Right atrium auricular region (tissue), 2 donors: ENCODE data around the gene ARFIP1. TPM values are rescaled to one million over a fixed set of nuclear protein-coding genes. Genes with fewer than 3 reads are reported as not detected.
"Not testable (repeated sequence)": the region's sequence is repeated elsewhere in the genome, so short reads cannot be mapped to it uniquely, and the experiment has no call there.

Experiments
- DNase-seq: peaks from one replicate; pipeline ENCODE4 v3.0.0-alpha.2; 2019; ENCODE audit warnings: low spot score
- H3K27ac ChIP-seq, 2 donors: fragments of 200-600 bp; sonication (generic); 1 replicate in 1 of 2; 2 replicates in 1 of 2; pipeline ENCODE4 v1.5.1; 2016 to 2019
- H3K27me3 ChIP-seq, 2 donors: fragments of 200-600 bp; sonication (generic); one replicate each; pipeline versions ENCODE4 v1.5.1 to v1.6.0; 2017 to 2019
- H3K36me3 ChIP-seq: fragments of 200-600 bp; sonication (generic); one replicate; pipeline ENCODE4 v1.5.1; 2016
- H3K4me1 ChIP-seq, 2 donors: fragments of 200-600 bp; sonication (generic); one replicate each; pipeline versions ENCODE4 v1.5.1 to v1.6.0; 2017 to 2019
- H3K4me3 ChIP-seq, 2 donors: fragments of 200-600 bp; sonication (generic); 1 replicate in 1 of 2; 2 replicates in 1 of 2; pipeline ENCODE4 v1.5.1; 2017 to 2019; ENCODE audit warnings: mild to moderate bottlenecking in 1 of 2, moderate library complexity in 1 of 2
- H3K9me3 ChIP-seq, 2 donors: fragments of 200-600 bp; sonication (generic); one replicate each; pipeline ENCODE4 v1.5.1; 2019
- total RNA-seq, 2 donors: library from RNA; depleted of rRNA; stranded (reverse); fragments of >200 nt; gene quantifications; one replicate each; pipeline ENCODE4 v1.1.0, GENCODE V29; 2016
- TF ChIP-seq, protein P1 (sequence below), 2 donors: fragments of 200-600 bp; sonication (generic); IDR thresholded peaks; one replicate each; pipeline ENCODE4 v1.5.1; 2019; ENCODE audit warnings: antibody characterized with exemption in 2 of 2

The ARFIP1 gene
- total RNA-seq, 2 donors from 2014 or later = 10.9 to 12.4 TPM

GRCh38 chr4:152887981-152888380, 108.2 kb downstream of the ARFIP1 start:
- Histone ChIP-seq H3K4me1 (no peaks in the 10 kb centered on the region), H3K9me3 (no peaks in the 10 kb centered on the region), H3K36me3 (peaks cover 4% of the 10 kb centered on the region), H3K4me3 (no peak overlapping the region), H3K27ac (no peak overlapping the region), H3K27me3 (no peaks in the 10 kb centered on the region)
- no peak for DNase-seq
- TF ChIP-seq, protein P1, sequence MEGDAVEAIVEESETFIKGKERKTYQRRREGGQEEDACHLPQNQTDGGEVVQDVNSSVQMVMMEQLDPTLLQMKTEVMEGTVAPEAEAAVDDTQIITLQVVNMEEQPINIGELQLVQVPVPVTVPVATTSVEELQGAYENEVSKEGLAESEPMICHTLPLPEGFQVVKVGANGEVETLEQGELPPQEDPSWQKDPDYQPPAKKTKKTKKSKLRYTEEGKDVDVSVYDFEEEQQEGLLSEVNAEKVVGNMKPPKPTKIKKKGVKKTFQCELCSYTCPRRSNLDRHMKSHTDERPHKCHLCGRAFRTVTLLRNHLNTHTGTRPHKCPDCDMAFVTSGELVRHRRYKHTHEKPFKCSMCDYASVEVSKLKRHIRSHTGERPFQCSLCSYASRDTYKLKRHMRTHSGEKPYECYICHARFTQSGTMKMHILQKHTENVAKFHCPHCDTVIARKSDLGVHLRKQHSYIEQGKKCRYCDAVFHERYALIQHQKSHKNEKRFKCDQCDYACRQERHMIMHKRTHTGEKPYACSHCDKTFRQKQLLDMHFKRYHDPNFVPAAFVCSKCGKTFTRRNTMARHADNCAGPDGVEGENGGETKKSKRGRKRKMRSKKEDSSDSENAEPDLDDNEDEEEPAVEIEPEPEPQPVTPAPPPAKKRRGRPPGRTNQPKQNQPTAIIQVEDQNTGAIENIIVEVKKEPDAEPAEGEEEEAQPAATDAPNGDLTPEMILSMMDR (IDR thresholded peaks at IDR 0.05) = no peak

DNA sequence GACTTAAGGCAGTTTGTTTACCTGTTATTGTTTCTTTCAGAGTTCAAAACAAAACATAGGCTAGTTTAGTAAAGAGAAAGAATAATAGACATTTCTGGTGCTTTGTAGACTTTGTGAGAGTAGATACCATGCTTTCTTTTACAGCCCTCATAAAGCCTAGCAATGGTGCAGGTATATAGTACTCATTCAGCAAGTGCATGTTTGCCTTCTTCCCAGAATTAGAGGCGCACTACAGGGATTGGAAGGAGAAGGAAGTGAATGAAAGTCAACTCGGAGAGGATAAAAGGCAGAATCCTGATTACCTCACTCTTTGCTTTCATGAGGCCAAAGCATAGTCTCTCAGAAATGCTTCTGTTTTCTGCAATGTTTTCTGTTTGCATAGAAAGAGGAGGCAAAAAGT, 113.2 kb downstream of the ARFIP1 start:
- Histone ChIP-seq H3K36me3 (no peaks in the 10 kb centered on the region), H3K4me3 (no peak overlapping the region), H3K9me3 (no peaks in the 10 kb centered on the region), H3K4me1 (no peaks in the 10 kb centered on the region), H3K27me3 (no peaks in the 10 kb centered on the region), H3K27ac (no peak overlapping the region)
- TF ChIP-seq, protein P1 (IDR thresholded peaks at IDR 0.05) = no peak
- no peak for DNase-seq

GRCh38 chr4:152894673-152895072, 114.9 kb downstream of the ARFIP1 start:
- Histone ChIP-seq H3K9me3 (no peaks in the 10 kb centered on the region), H3K27me3 (no peaks in the 10 kb centered on the region), H3K36me3 (no peaks in the 10 kb centered on the region)

GRCh38 chr4:152896811-152897210, 117.1 kb downstream of the ARFIP1 start:
- Histone ChIP-seq H3K4me3 (no peak overlapping the region), H3K27ac (no peak overlapping the region), H3K36me3 (no peaks in the 10 kb centered on the region), H3K4me1 (no peaks in the 10 kb centered on the region), H3K27me3 (no peaks in the 10 kb centered on the region), H3K9me3 (no peaks in the 10 kb centered on the region)
- DNase-seq = no peak
- TF ChIP-seq, protein P1 (IDR thresholded peaks at IDR 0.05) = no peak

More at GRCh38 chr4:152894673-152895072, 114.9 kb downstream of the ARFIP1 start:
- no peaks in the 10 kb centered on the region for H3K4me1 ChIP-seq
- DNase-seq = no peak
- no peak overlapping the region for H3K27ac ChIP-seq
- TF ChIP-seq, protein P1 (IDR thresholded peaks at IDR 0.05) = no peak
- no peak overlapping the region for H3K4me3 ChIP-seq

GRCh38 chr4:152898133-152898532, 118.4 kb downstream of the ARFIP1 start:
- H3K27me3 ChIP-seq, H3K36me3 ChIP-seq, H3K4me1 ChIP-seq, DNase-seq, H3K4me3 ChIP-seq, H3K27ac ChIP-seq, H3K9me3 ChIP-seq: not testable (repeated sequence)

DNA sequence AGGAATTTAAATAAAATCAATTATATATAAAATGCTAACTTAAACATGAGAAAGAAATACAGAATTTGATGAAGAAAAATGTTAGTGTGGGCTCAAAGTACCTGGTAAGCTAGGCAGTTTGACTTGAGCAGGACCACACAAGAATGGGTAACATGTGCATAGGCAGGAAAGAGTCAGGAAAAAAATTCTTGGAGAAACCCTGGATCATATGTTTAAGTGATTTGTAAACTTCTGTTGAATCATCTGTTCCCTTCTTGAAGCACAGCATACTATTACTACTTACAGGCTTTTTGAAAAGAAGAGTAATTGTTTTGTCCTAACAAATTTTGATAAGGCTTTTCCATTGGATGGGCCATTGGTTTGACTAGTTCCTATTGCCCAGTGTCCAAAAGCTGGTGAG, 118.9 kb downstream of the ARFIP1 start:
- Histone ChIP-seq H3K27me3 (no peaks in the 10 kb centered on the region), H3K9me3 (no peaks in the 10 kb centered on the region), H3K4me3 (no peak overlapping the region), H3K27ac (no peak overlapping the region), H3K36me3 (no peaks in the 10 kb centered on the region), H3K4me1 (no peaks in the 10 kb centered on the region)
- DNase-seq = no peak
- TF ChIP-seq, protein P1 (IDR thresholded peaks at IDR 0.05) = no peak
